H1 (cell line): ENCODE results near the gene ECSIT. TPM values are rescaled to one million over a fixed set of nuclear protein-coding genes. Genes with fewer than 3 reads are reported as not detected.

Experiments
- BACH1 ChIP-seq: IDR thresholded peaks from 2 replicates; pipeline ENCODE4 v1.6.1; 2012; ENCODE audit warnings: low read length, improper control_type of control experiment
- CBX5 ChIP-seq: fragments of 300-800, 300-1000 bp; sonication (generic); IDR thresholded peaks from 2 replicates; pipeline ENCODE4 v1.7.1; 2016; ENCODE audit warnings: antibody characterized with exemption, low read length, low read depth
- CEBPB ChIP-seq: IDR thresholded peaks from 2 replicates; pipeline ENCODE4 v1.6.1; 2012; ENCODE audit warnings: low read depth, low read length
- CREB1 ChIP-seq: IDR thresholded peaks from 2 replicates; pipeline ENCODE4 v1.6.1; 2012; ENCODE audit warnings: inconsistent platforms
- FOSL1 ChIP-seq: IDR thresholded peaks from 2 replicates; pipeline ENCODE4 v1.6.1; 2011; ENCODE audit warnings: mild to moderate bottlenecking, low read depth, low read length, moderate library complexity; ENCODE audit not compliant: insufficient read depth
- NANOG ChIP-seq: IDR thresholded peaks from 2 replicates; pipeline ENCODE4 v1.6.1; 2011; ENCODE audit warnings: low read length, low read depth, mild to moderate bottlenecking, inconsistent platforms; ENCODE audit not compliant: insufficient read depth, poor library complexity, severe bottlenecking
- polyA plus RNA-seq, 7 experiments: library from polyadenylated mRNA; depleted of rRNA in 3 of 7; stranded (reverse) in 5 of 7; unstranded in 2 of 7; fragments of >200 nt in 5 of 7; fragments of 200-250 nt in 2 of 7; gene quantifications; 1 replicate in 5 of 7; 2 replicates in 1 of 7; 4 replicates in 1 of 7; pipeline versions ENCODE4 v1.2.1 to v1.2.3, GENCODE V29; 2011 to 2013; ENCODE audit warnings: missing spikeins in 2 of 7, mixed read lengths in 2 of 7
- total RNA-seq: library from RNA; stranded (reverse); fragmentation: NEBNext Ultra II Directional; extraction: Animal tissue kit (Norgen Biotek cat#: 25700); gene quantifications from 2 replicates; pipeline ENCODE4 v1.2.1, GENCODE V29; 2021

ECSIT gene
- total and polyA plus RNA-seq, 2 of the 8 experiments (the other 6 are each of a cell fraction or from before 2014, with no cell fraction given) = 55.7 to 74.1 TPM

DNA sequence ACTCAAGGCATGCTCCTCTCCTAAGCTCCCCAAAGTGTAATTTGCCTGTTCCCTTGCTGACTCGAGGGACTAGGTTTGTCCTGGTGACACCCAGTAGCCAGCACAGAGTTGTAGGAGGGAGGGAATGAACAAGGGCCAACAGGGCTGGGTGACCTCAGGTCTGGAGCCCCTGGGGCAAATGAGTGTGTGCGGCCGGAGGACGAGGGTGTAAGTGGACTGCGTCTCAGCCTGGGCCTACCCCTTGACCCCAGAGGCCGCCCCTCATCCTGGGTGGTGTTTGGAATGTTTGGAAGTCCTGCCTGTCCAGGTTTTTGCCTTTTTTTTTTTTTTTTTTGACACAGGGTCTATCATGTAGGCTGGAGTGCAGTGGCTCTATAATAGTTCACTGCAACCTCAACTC lies 22.0 kb downstream of the ECSIT start (continued):
- TF ChIP-seq CBX5 (no peak), NANOG (no peak), CEBPB (no peak), BACH1 (no peak), FOSL1 (no peak), CREB1 (no peak)
